Stimulated activated CD8-positive, alpha-beta memory T cell treated with anti-CD3 and anti-CD28 coated beads, Interleukin-15, amount 100 ng/mL, for 4 hours (primary cell): Measurements from ENCODE around the gene COTL1.
"Not testable (repeated sequence)": the region's sequence is repeated elsewhere in the genome, so short reads cannot be mapped to it uniquely, and the experiment has no call there.

Experiments used
- DNase-seq, 2 donors: peaks; one replicate each; pipeline ENCODE4 v3.0.0-alpha.2; 2020; ENCODE audit warnings: low read depth in 2 of 2

The COTL1 gene

GRCh38 chr16:84643180-84643583, 25.3 kb upstream of the COTL1 start:
- no peak for DNase-seq

- DNase-seq = no peak
Observed at GRCh38 chr16:84641643-84642358, 23.9 kb upstream of the COTL1 start.

- DNase-seq = no peak
Observed at GRCh38 chr16:84640145-84640544, 22.3 kb upstream of the COTL1 start.

GRCh38 chr16:84638231-84638806, 20.4 kb upstream of the COTL1 start:
- no peak for DNase-seq

GRCh38 chr16:84637709-84638108, 19.8 kb upstream of the COTL1 start:
- no peak for DNase-seq

GRCh38 chr16:84635702-84636101, 17.8 kb upstream of the COTL1 start:
- DNase-seq = no peak

GRCh38 chr16:84633622-84634021, 15.7 kb upstream of the COTL1 start:
- DNase-seq = no peak

GRCh38 chr16:84632862-84633261, 15.0 kb upstream of the COTL1 start:
- not testable (repeated sequence) for DNase-seq

- DNase-seq = no peak
Observed at GRCh38 chr16:84631886-84632285, 14.0 kb upstream of the COTL1 start.

- DNase-seq = no peak
Observed at GRCh38 chr16:84631153-84631466, 13.2 kb upstream of the COTL1 start.

- DNase-seq = no peak
Observed at GRCh38 chr16:84630446-84631152, 12.7 kb upstream of the COTL1 start.

- DNase-seq = no peak
Observed at GRCh38 chr16:84630009-84630408, 12.1 kb upstream of the COTL1 start.

GRCh38 chr16:84629580-84629979, 11.7 kb upstream of the COTL1 start:
- no peak for DNase-seq

GRCh38 chr16:84628226-84628731, 10.4 kb upstream of the COTL1 start:
- DNase-seq = no peak

GRCh38 chr16:84625556-84625955, 7.7 kb upstream of the COTL1 start:
- no peak for DNase-seq

- not testable (repeated sequence) for DNase-seq
Observed at GRCh38 chr16:84620913-84621312, 3.0 kb upstream of the COTL1 start.

- no peak for DNase-seq
Observed at GRCh38 chr16:84618581-84619460, 943 bp upstream of the COTL1 start.

- DNase-seq = no peak
Observed at GRCh38 chr16:84617041-84617790, 662 bp downstream of the COTL1 start.

- DNase-seq = no peak
Observed at GRCh38 chr16:84616515-84616914, 1.4 kb downstream of the COTL1 start.

- no peak for DNase-seq
Observed at GRCh38 chr16:84614968-84615813, 2.7 kb downstream of the COTL1 start.
